PC-9 (cell line): ENCODE measurements around the gene USH1G. TPM values are rescaled to one million over a fixed set of nuclear protein-coding genes. Genes with fewer than 3 reads are reported as not detected.

ENCODE experiments used
- BruUV-seq: library from RNA; stranded (reverse); fragments of 400-500 nt; replicated peaks from 2 replicates; lab custom pipeline; 2021; lab: Mats Ljungman, UMichigan
- CTCF ChIA-PET: fragments of 300-600 bp; sonication (Branson Sonifier 250); formaldehyde crosslinking; loops from one replicate; lab custom pipeline; 2022; ENCODE audit warnings: antibody characterized with exemption; lab: Charles Lee
- POLR2A ChIA-PET: fragments of 300-600 bp; sonication (Branson Sonifier 250); formaldehyde crosslinking; loops from one replicate; lab custom pipeline; 2022; ENCODE audit warnings: antibody characterized with exemption; ENCODE audit not compliant: unreplicated experiment; lab: Charles Lee
- DNase-seq, 2 experiments: peaks; one replicate each; pipeline versions ENCODE4 v3.0.0 to v3.0.0-alpha.2; 2015 to 2022; ENCODE audit warnings: mixed read lengths in 1 of 2
- H2AFZ ChIP-seq: fragments of 200-600 bp; sonication (generic); 2 replicates; pipeline ENCODE4 v1.8.1; 2017; ENCODE audit warnings: antibody characterized with exemption
- H3F3A ChIP-seq: fragments of 200-600 bp; sonication (generic); 2 replicates; pipeline ENCODE4 v1.8.1; 2017; ENCODE audit warnings: antibody characterized with exemption, mild to moderate bottlenecking, low read depth; ENCODE audit not compliant: insufficient read depth
- H3K27ac ChIP-seq: fragments of 200-600 bp; sonication (generic); 2 replicates; pipeline ENCODE4 v1.6.1; 2016; ENCODE audit warnings: mixed run types
- H3K27me3 ChIP-seq: fragments of 200-600 bp; sonication (generic); 2 replicates; pipeline ENCODE4 v1.6.1; 2016; ENCODE audit warnings: low read depth, mixed run types; ENCODE audit not compliant: insufficient read depth
- H3K36me3 ChIP-seq: fragments of 200-600 bp; sonication (generic); 2 replicates; pipeline ENCODE4 v1.6.1; 2016; ENCODE audit warnings: low read depth, mixed run types
- H3K4me1 ChIP-seq: fragments of 200-600 bp; sonication (generic); replicated peaks from 2 replicates; pipeline ENCODE4 v1.6.1; 2016; ENCODE audit warnings: mixed run types; ENCODE audit not compliant: insufficient read depth
- H3K4me2 ChIP-seq: fragments of 200-600 bp; sonication (generic); 2 replicates; pipeline ENCODE4 v1.6.1; 2017; ENCODE audit warnings: mixed run types
- H3K4me3 ChIP-seq: fragments of 200-600 bp; sonication (generic); 2 replicates; pipeline ENCODE4 v1.6.1; 2016; ENCODE audit warnings: mixed run types
- H3K79me2 ChIP-seq: fragments of 200-600 bp; sonication (generic); 2 replicates; pipeline ENCODE4 v1.6.1; 2017; ENCODE audit warnings: low read depth, mixed run types
- H3K9me2 ChIP-seq: fragments of 200-600 bp; sonication (generic); 2 replicates; pipeline ENCODE4 v1.8.1; 2017; ENCODE audit warnings: mild to moderate bottlenecking; ENCODE audit not compliant: insufficient read depth
- H3K9me3 ChIP-seq: fragments of 200-600 bp; sonication (generic); 2 replicates; pipeline ENCODE4 v1.8.1; 2016; ENCODE audit warnings: low read depth; ENCODE audit not compliant: insufficient read depth
- H4K20me1 ChIP-seq: fragments of 200-600 bp; sonication (generic); 2 replicates; pipeline ENCODE4 v1.8.1; 2017; ENCODE audit not compliant: insufficient read depth
- CTCF ChIP-seq: fragments of 200-600 bp; sonication (generic); conservative IDR thresholded peaks from 2 replicates; pipeline ENCODE4 v1.6.1; 2017; ENCODE audit warnings: mixed run types, antibody characterized with exemption, mild to moderate bottlenecking, moderate library complexity
- EZH2 ChIP-seq: fragments of 200-600 bp; sonication (generic); IDR thresholded peaks from 2 replicates; pipeline ENCODE4 v1.8.0; 2017; ENCODE audit warnings: antibody characterized with exemption, low read depth
- intact Hi-C: fragments of 100-400 bp; cut with micrococcal nuclease; formaldehyde crosslinking; loops from one replicate; pipeline ENCODE4 v1.10.0; 2022; ENCODE audit not compliant: unreplicated experiment
- total RNA-seq: library from RNA; stranded (reverse); gene quantifications from 2 replicates; pipeline ENCODE4 v1.2.3, GENCODE V29; 2021

USH1G gene
- total RNA-seq, 1 experiment from 2014 or later, result 0.22 TPM

GRCh38 chr17:74968361-74968780 is 45.3 kb upstream of the USH1G start:
- Histone ChIP-seq H4K20me1 (no peaks in the 10 kb centered on the region), H3F3A (no peaks in the 10 kb centered on the region; the same call in 1 of the 2 replicates), H2AFZ (no peak overlapping the region), H3K9me3 (no peaks in the 10 kb centered on the region), H3K36me3 (no peaks in the 10 kb centered on the region), H3K4me3 (peak overlapping the region; percentile 31; the same call in 1 of the 2 replicates), H3K27ac (peak overlapping the region; percentile 50), H3K4me1 (peaks cover 43% of the 10 kb centered on the region), H3K9me2 (no peaks in the 10 kb centered on the region), H3K79me2 (peaks cover 34% of the 10 kb centered on the region), H3K27me3 (0 out of 2 replicates have a peak, but pooled peaks cover 3% of the 10 kb centered on the region), H3K4me2 (peak overlapping the region; percentile 77)
- TF ChIP-seq CTCF, result no peak
- TF ChIP-seq EZH2, result no peak
- DNase-seq, result peak; percentile 84 to 86
- BruUV-seq, result no TSS peak
- ChIA-PET POLR2A (interaction anchor here (0.9 to 1.2 kb wide), 2 partner anchors 19 to 64 kb away, joined by 3 to 4 read pairs; partner anchors contain the start of gene CDR2L), CTCF (interaction anchor here (0.5 to 1.0 kb wide), 3 partner anchors 203 to 666 kb away, joined by 3 read pairs; no protein-coding TSS in a partner anchor)
- intact Hi-C loops, result loop anchor here (2.0 kb wide), 2 partner anchors 40 to 64 kb away; no protein-coding TSS in a partner anchor

DNA sequence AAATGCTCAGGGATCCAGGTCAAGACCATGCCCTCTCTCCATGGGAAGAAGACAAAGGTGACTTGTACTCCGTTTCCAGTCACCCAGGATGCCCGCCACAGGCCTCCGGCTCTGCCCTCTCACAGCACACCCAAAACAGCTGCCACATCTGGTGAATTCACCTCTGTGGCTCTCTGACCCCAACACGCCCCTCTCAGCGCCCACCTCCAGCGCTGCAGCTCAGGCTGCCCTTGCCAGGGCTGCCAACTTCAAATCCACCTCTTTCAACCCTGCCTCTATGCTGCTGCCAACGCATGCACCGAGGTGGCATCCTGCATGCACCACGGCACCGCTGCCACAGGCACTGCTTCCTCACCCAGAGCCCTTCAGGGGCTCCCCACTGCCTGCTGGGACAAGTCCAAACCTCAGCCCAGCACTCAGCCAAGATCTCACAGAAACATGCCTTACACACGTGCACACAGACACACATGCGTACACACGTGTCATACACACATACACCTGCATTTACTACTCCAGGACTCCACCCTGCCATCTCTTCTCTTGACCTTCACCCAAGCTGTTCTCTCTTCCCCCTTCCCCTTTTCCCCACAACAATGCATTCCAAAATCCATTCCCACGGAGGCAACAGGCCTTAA is 42.0 kb upstream of the USH1G start:
- H3K9me3 ChIP-seq, result no peaks in the 10 kb centered on the region
- H3K79me2 ChIP-seq, result peaks cover 17% of the 10 kb centered on the region
- intact Hi-C loops, result loop anchor here (5.0 kb wide), 1 partner anchor 82 kb away; the partner anchor contains the start of genes ATP5PD and KCTD2
- no peak overlapping the region for H3K4me2 ChIP-seq
- no peaks in the 10 kb centered on the region for H4K20me1 ChIP-seq
- no peak for DNase-seq
- no peak for TF ChIP-seq EZH2
- no peak for TF ChIP-seq CTCF
- no peaks in the 10 kb centered on the region for H3K9me2 ChIP-seq
- ChIA-PET POLR2A (no interaction called here), CTCF (no interaction called here)
- peaks cover 27% of the 10 kb centered on the region for H3K4me1 ChIP-seq
- H3K27ac ChIP-seq, result no peak overlapping the region
- H3K27me3 ChIP-seq, result no peaks in the 10 kb centered on the region
- H2AFZ ChIP-seq, result no peak overlapping the region
- no TSS peak for BruUV-seq
- H3K36me3 ChIP-seq, result no peaks in the 10 kb centered on the region
- no peak overlapping the region for H3K4me3 ChIP-seq
- peaks cover 9% of the 10 kb centered on the region; the same call in 1 of the 2 replicates for H3F3A ChIP-seq

DNA sequence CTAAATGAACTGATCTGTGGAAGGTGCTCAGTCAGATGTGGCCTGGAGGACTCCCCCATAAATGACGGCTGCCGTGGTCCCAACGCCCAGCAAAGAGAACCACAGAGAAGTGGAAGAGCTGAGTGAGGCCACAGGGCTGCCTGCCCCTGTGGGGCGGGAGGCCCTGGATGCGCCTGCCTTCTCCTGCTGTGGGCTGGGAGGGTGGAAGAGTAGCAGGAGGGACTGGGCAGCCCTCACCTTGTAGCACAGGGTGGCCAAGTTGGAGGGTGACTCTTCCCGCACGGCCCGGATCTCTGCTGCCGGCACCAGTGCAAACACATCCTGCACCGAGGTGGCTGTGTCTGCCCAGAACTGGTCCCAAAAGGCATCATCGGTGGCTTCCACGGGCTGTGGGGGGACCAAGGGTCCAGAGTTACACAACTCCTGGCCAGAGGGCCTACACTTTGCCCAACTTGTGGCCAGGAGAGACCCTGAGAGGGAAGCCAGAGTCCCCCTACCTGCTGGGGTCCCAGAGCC is 41.2 kb upstream of the USH1G start:
- H3K79me2 ChIP-seq, result peaks cover 9% of the 10 kb centered on the region; the same call in 1 of the 2 replicates
- intact Hi-C loops, result loop anchor here (5.0 kb wide), 1 partner anchor 83 kb away; the partner anchor contains the start of genes ATP5PD and KCTD2
- ChIA-PET CTCF (no interaction called here), POLR2A (no interaction called here)
- H3K9me3 ChIP-seq, result no peaks in the 10 kb centered on the region
- no TSS peak for BruUV-seq
- TF ChIP-seq CTCF (no peak), EZH2 (no peak)
- H3K4me2 ChIP-seq, result no peak overlapping the region
- no peak overlapping the region for H2AFZ ChIP-seq
- H3K27ac ChIP-seq, result no peak overlapping the region
- peaks cover 19% of the 10 kb centered on the region for H3K4me1 ChIP-seq
- no peak overlapping the region for H3K4me3 ChIP-seq
- no peaks in the 10 kb centered on the region for H3K9me2 ChIP-seq
- H4K20me1 ChIP-seq, result no peaks in the 10 kb centered on the region
- DNase-seq, result no peak
- H3K27me3 ChIP-seq, result no peaks in the 10 kb centered on the region
- H3F3A ChIP-seq, result peaks cover 9% of the 10 kb centered on the region; the same call in 1 of the 2 replicates
- H3K36me3 ChIP-seq, result no peaks in the 10 kb centered on the region
